ENCODE data around the gene RAB5A. TPM values are rescaled to one million over a fixed set of nuclear protein-coding genes. Genes with fewer than 3 reads are reported as not detected.
"Not testable (repeated sequence)": the region's sequence is repeated elsewhere in the genome, so short reads cannot be mapped to it uniquely, and the experiment has no call there.

Gene RAB5A, protein sequence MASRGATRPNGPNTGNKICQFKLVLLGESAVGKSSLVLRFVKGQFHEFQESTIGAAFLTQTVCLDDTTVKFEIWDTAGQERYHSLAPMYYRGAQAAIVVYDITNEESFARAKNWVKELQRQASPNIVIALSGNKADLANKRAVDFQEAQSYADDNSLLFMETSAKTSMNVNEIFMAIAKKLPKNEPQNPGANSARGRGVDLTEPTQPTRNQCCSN
- total RNA-seq (ENCODE audit: low replicate concordance), result 13.7 and 64.2 TPM in 2 replicates

- TF ChIP-seq, protein P1, sequence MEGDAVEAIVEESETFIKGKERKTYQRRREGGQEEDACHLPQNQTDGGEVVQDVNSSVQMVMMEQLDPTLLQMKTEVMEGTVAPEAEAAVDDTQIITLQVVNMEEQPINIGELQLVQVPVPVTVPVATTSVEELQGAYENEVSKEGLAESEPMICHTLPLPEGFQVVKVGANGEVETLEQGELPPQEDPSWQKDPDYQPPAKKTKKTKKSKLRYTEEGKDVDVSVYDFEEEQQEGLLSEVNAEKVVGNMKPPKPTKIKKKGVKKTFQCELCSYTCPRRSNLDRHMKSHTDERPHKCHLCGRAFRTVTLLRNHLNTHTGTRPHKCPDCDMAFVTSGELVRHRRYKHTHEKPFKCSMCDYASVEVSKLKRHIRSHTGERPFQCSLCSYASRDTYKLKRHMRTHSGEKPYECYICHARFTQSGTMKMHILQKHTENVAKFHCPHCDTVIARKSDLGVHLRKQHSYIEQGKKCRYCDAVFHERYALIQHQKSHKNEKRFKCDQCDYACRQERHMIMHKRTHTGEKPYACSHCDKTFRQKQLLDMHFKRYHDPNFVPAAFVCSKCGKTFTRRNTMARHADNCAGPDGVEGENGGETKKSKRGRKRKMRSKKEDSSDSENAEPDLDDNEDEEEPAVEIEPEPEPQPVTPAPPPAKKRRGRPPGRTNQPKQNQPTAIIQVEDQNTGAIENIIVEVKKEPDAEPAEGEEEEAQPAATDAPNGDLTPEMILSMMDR (IDR thresholded peaks at IDR 0.05; ENCODE audit: insufficient read depth, low read length), result no peak
- peak; percentile 97 for DNase-seq (ENCODE audit: low read depth)
Observed at GRCh38 chr3:19946832-19947548, at the start of gene RAB5A. TSS of gene RAB5A (plus strand) at chr3:19947097. CDS start at chr3:19950899, 3,802 bp downstream.

GRCh38 chr3:19898721-19899120 is 48.2 kb upstream of the RAB5A start:
- TF ChIP-seq, protein P1 (IDR thresholded peaks at IDR 0.05; ENCODE audit: insufficient read depth, low read length), result no peak
- H3K4me3 ChIP-seq (ENCODE audit: low read depth, low read length), result no peak overlapping the region
- peak; percentile 14 for DNase-seq (ENCODE audit: low read depth)

More at GRCh38 chr3:19946832-19947548, at the start of gene RAB5A:
- peak within 1 kb of the TSS; percentile 89 for H3K4me3 ChIP-seq (ENCODE audit: low read depth, low read length)

DNA sequence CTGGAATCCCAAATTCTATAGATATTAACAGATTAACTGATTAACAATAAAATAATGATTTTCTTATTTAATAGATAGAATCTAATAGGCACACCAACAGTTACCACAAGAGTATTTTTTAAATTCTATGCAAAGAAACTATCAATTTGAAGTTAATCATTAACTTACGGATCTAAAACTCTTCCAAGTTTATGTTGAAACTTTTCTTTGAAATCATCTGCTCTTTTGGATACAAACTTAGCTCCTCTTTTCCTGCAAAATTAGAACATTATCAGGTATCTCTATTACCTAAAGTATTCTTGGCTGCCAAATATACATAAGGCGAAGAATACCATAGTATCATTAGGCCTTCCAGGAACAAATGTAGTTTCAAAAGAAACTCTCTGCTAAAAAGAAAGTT is 47.6 kb upstream of the RAB5A start:
- DNase-seq (ENCODE audit: low read depth), result no peak
- TF ChIP-seq, protein P1 (IDR thresholded peaks at IDR 0.05; ENCODE audit: insufficient read depth, low read length), result no peak
- H3K4me3 ChIP-seq (ENCODE audit: low read depth, low read length), result no peak overlapping the region

- DNase-seq (ENCODE audit: low read depth); H3K4me3 ChIP-seq (ENCODE audit: low read depth, low read length): not testable (repeated sequence)
Observed at GRCh38 chr3:19899833-19900232, 47.1 kb upstream of the RAB5A start.

- peak; percentile 26 for DNase-seq (ENCODE audit: low read depth)
- TF ChIP-seq, protein P1 (IDR thresholded peaks at IDR 0.05; ENCODE audit: insufficient read depth, low read length), result no peak
- no peak overlapping the region for H3K4me3 ChIP-seq (ENCODE audit: low read depth, low read length)
Observed at GRCh38 chr3:19901337-19901736, 45.6 kb upstream of the RAB5A start.

GRCh38 chr3:19901918-19902317 is 45.0 kb upstream of the RAB5A start:
- TF ChIP-seq, protein P1 (IDR thresholded peaks at IDR 0.05; ENCODE audit: insufficient read depth, low read length), result no peak
- no peak overlapping the region for H3K4me3 ChIP-seq (ENCODE audit: low read depth, low read length)
- DNase-seq (ENCODE audit: low read depth), result peak; percentile 43

DNA sequence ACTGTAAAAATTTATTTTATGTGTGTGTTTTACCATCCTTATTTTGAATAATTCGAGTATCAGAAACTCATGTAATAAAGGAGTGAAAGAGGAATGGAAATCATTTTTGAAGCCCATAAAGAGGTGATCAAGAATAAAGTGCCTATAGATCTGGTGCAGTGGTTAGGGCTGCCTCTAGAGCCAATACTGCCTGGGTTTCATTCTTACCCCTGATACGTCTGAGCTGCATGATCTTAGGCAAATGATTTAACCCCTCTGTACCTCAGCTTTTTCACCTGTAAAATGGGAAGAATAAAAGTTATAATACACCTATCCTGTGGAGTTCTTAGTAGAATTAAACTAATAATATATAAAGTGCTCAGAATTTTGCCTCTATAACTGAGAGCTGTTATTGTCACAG is 43.2 kb upstream of the RAB5A start:
- H3K4me3 ChIP-seq (ENCODE audit: low read depth, low read length), result no peak overlapping the region
- DNase-seq (ENCODE audit: low read depth), result no peak
- TF ChIP-seq, protein P1 (IDR thresholded peaks at IDR 0.05; ENCODE audit: insufficient read depth, low read length), result no peak
